ENCODE data around the gene TMEM132E.

TMEM132E gene

GRCh38 chr17:34569591-34569990 is 9.8 kb upstream of the TMEM132E start:
- DNase-seq: no peak

- no peak for DNase-seq
Observed at GRCh38 chr17:34570506-34570905, 8.9 kb upstream of the TMEM132E start.

GRCh38 chr17:34571428-34572130 is 7.8 kb upstream of the TMEM132E start:
- no peak for DNase-seq

- DNase-seq: no peak
Observed at GRCh38 chr17:34572483-34572882, 6.9 kb upstream of the TMEM132E start.

- DNase-seq: no peak
Observed at GRCh38 chr17:34575182-34575581, 4.2 kb upstream of the TMEM132E start.

GRCh38 chr17:34578016-34578415 is 1.4 kb upstream of the TMEM132E start:
- no peak for DNase-seq

- DNase-seq: no peak
Observed at GRCh38 chr17:34578656-34579016, 746 bp upstream of the TMEM132E start.

- no peak for DNase-seq
Observed at GRCh38 chr17:34579979-34580684, 750 bp downstream of the TMEM132E start.

- DNase-seq: no peak
Observed at GRCh38 chr17:34580685-34581445, 1.5 kb downstream of the TMEM132E start.

GRCh38 chr17:34581446-34582184 is 2.2 kb downstream of the TMEM132E start:
- no peak for DNase-seq

- no peak for DNase-seq
Observed at GRCh38 chr17:34582185-34582900, 3.0 kb downstream of the TMEM132E start.

GRCh38 chr17:34582901-34583245 is 3.5 kb downstream of the TMEM132E start:
- DNase-seq: no peak

- no peak for DNase-seq
Observed at GRCh38 chr17:34584805-34585416, 5.5 kb downstream of the TMEM132E start.

GRCh38 chr17:34586346-34586846 is 7.0 kb downstream of the TMEM132E start:
- no peak for DNase-seq

GRCh38 chr17:34588266-34588665 is 8.9 kb downstream of the TMEM132E start:
- DNase-seq: no peak

- DNase-seq: no peak
Observed at GRCh38 chr17:34589120-34589965, 10.0 kb downstream of the TMEM132E start.

GRCh38 chr17:34592002-34592401 is 12.6 kb downstream of the TMEM132E start:
- no peak for DNase-seq

GRCh38 chr17:34596920-34597319 is 17.5 kb downstream of the TMEM132E start:
- no peak for DNase-seq

- DNase-seq: no peak
Observed at GRCh38 chr17:34598161-34598776, 18.9 kb downstream of the TMEM132E start.

GRCh38 chr17:34601416-34601815 is 22.0 kb downstream of the TMEM132E start:
- no peak for DNase-seq
